ENCODE results near the gene NEU1. TPM values are rescaled to one million over a fixed set of nuclear protein-coding genes. Genes with fewer than 3 reads are reported as not detected.

Gene NEU1
- total and polyA plus RNA-seq, 2 of the 8 experiments (the other 6 are each of a cell fraction or from before 2014, with no cell fraction given), result 41.2 to 72.1 TPM

DNA sequence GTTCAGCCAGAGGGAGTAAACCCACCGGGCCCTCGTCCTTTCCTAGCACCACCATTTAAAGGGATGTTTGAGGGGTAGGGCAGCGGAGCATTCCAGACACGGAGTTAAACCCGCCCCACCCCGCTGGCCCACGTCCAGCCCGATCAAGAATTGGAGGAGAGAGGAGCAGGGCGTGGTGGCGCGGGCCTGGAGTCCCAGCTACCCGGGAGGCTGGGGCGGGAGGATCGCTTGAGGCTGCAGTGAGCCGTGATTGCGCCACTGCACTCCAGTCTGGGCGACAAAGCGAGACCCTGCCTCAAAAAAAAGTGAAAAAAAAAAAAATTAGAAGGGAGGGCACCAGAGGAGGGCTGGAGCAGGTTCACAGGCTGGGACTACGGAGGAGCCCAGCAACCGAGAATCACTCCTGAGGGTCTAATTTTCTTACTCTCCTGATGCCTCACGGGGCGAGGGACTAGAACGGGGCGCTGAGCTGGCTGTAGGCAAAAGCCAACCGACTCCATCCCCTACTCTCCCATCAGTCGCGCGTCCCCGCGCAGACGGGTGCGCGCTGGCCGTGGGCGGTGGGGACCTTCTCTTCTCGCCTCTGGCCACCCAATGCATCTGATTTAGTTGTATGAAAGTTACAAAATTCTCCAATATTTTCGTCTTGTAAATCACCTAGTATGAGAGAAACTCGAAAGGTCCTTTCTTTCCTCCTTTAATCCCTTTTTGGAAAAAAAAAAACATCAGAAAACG is 41.2 kb downstream of the NEU1 start:
- Histone ChIP-seq H3K56ac (replicated peaks; ENCODE audit: insufficient read length, low read depth, low read length) (peak overlapping the region; percentile 20), H3K27ac (ENCODE audit: low read depth, low read length) (peak overlapping the region; percentile 41; the same call in 1 of the 2 replicates), H3K23me2 (ENCODE audit: low read depth, low read length) (peaks cover 7% of the 10 kb centered on the region), H3K4me2 (ENCODE audit: insufficient read depth in 1 of 2, low read depth in 2 of 2, low read length in 2 of 2) (peak overlapping the region; percentile 73 to 80), H3K4ac (replicated peaks; ENCODE audit: insufficient read length, low read depth, low read length) (no peak overlapping the region), H3K14ac (ENCODE audit: insufficient read length) (no peak overlapping the region), H2BK12ac (ENCODE audit: low read depth, low read length) (no peak overlapping the region), H3K4me3 (ENCODE audit: extremely low read depth in 1 of 4, insufficient read depth in 2 of 4, low read depth in 3 of 4, low read length in 4 of 4) (peak overlapping the region; percentile 62 to 87 (median 74)), H3K79me1 (ENCODE audit: low read depth, low read length) (peaks cover 2% of the 10 kb centered on the region; the same call in 1 of the 2 replicates), H3K9ac (replicated peaks in 1 of 4; ENCODE audit: extremely low read depth in 1 of 4, low read depth in 3 of 4, low read length in 3 of 4) (peak overlapping the region; percentile 34 to 57 (median 38)), H2AFZ (ENCODE audit: low read length) (peak overlapping the region; percentile 60), H3K9me3 (ENCODE audit: insufficient read depth in 2 of 2, low read depth in 1 of 2, low read length in 1 of 2) (no peaks in the 10 kb centered on the region), H2BK5ac (ENCODE audit: low read depth, low read length) (peak overlapping the region; percentile 48; the same call in 1 of the 2 replicates), H3K18ac (ENCODE audit: extremely low read depth, low read length) (peak overlapping the region; percentile 42; the same call in 1 of the 2 replicates), H4K20me1 (replicated peaks in 1 of 2; ENCODE audit: control insufficient read depth in 1 of 2, insufficient read depth in 2 of 2, low read length in 2 of 2) (no peaks in the 10 kb centered on the region), H3K79me2 (ENCODE audit: control insufficient read depth in 1 of 2, insufficient read depth in 2 of 2, low read length in 2 of 2) (peaks cover 0 to 5% of the 10 kb centered on the region in 2 experiments; a peak in 1 of 4 replicates), H2AK5ac (ENCODE audit: low read depth, low read length) (no peak overlapping the region), H4K8ac (ENCODE audit: extremely low read depth, insufficient read depth, low read length) (peak overlapping the region; percentile 88; the same call in 1 of the 2 replicates), H4K91ac (replicated peaks; ENCODE audit: insufficient read length, low read length) (peak overlapping the region; percentile 14), H3K36me3 (ENCODE audit: control insufficient read depth in 2 of 4, insufficient read depth in 4 of 4, low read length in 3 of 4) (no peaks in the 10 kb centered on the region), H3K4me1 (replicated peaks in 1 of 4; ENCODE audit: control insufficient read depth in 3 of 4, insufficient read depth in 4 of 4, low read length in 3 of 4) (peaks cover 3 to 13% (median 7%) of the 10 kb centered on the region in 4 experiments; a peak in 6 of 7 replicates), H3K27me3 (replicated peaks in 1 of 4; ENCODE audit: control insufficient read depth in 3 of 4, extremely low read depth in 1 of 4, insufficient read depth in 3 of 4, low read length in 3 of 4) (no peaks in the 10 kb centered on the region; a peak in 1 of 7 replicates), H2BK20ac (ENCODE audit: low read length) (no peak overlapping the region), H2BK120ac (replicated peaks; ENCODE audit: low read depth, low read length) (no peak overlapping the region), H4K5ac (ENCODE audit: insufficient read length, low read depth, low read length) (peak overlapping the region; percentile 88), H2BK15ac (ENCODE audit: low read length) (no peak overlapping the region), H3K23ac (ENCODE audit: insufficient read length) (no peak overlapping the region)
- FAIRE-seq (no peak), DNase-seq (ENCODE audit: low read depth in 1 of 2, low spot score in 2 of 2) (peak in 1 of 2 experiments; percentile 75)
- CTCF ChIA-PET (ENCODE audit: partially characterized antibody), result interaction anchor here (0.6 to 3.4 kb wide), 7 partner anchors 9 to 224 kb away, joined by 3 to 13 read pairs (median 6); partner anchors contain the start of genes LSM2 and VARS1
- 8% methylated on average over 36 of the region's 39 CpGs; no CpG with 5 or more reads in 1 of the 2 experiments for WGBS, 2 experiments (ENCODE audit: extremely low coverage in 1 of 2, insufficient coverage in 1 of 2, insufficient read length in 1 of 2, insufficient replicate concordance in 2 of 2, low coverage in 1 of 2, low lambda C conversion rate in 2 of 2, missing lambda C conversion rate in 1 of 2)
- POLR2A ChIA-PET (ENCODE audit: partially characterized antibody), result interaction anchor here (0.6 to 10.9 kb wide), 19 partner anchors 9 to 379 kb away, joined by 3 to 136 read pairs (median 5); partner anchors contain the start of genes BAG6, DDX39B, GPANK1 and HSPA1A
- peak; percentile 42 for TF ChIP-seq PHF8 (conservative IDR thresholded peaks at IDR 0.05; ENCODE audit: low read depth, low read length)
- no peak for TF ChIP-seq FOSL1 (IDR thresholded peaks at IDR 0.05; ENCODE audit: insufficient read depth, low read depth, low read length)
- peak; percentile 53 for TF ChIP-seq KDM4A (IDR thresholded peaks at IDR 0.05; ENCODE audit: low read depth, low read length, severe bottlenecking)
- TF ChIP-seq POU5F1 (IDR thresholded peaks at IDR 0.05; ENCODE audit: low read depth, low read length), result no peak
- TF ChIP-seq TCF12 (IDR thresholded peaks at IDR 0.05; ENCODE audit: low read depth, low read length), result no peak
- TF ChIP-seq, protein P1, sequence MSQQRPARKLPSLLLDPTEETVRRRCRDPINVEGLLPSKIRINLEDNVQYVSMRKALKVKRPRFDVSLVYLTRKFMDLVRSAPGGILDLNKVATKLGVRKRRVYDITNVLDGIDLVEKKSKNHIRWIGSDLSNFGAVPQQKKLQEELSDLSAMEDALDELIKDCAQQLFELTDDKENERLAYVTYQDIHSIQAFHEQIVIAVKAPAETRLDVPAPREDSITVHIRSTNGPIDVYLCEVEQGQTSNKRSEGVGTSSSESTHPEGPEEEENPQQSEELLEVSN (IDR thresholded peaks at IDR 0.05), result 0 out of 2 replicates have a peak, but pooled peaks have one; percentile 32
- TF ChIP-seq RFX5 (IDR thresholded peaks at IDR 0.05; ENCODE audit: borderline replicate concordance, low read depth, low read length), result no peak
- 0 out of 2 replicates have a peak, but pooled peaks have one; percentile 18 for TF ChIP-seq BACH1 (IDR thresholded peaks at IDR 0.05; ENCODE audit: low read length)
